Measurements from ENCODE around the gene LDOC1. TPM values are rescaled to one million over a fixed set of nuclear protein-coding genes. Genes with fewer than 3 reads are reported as not detected.

Gene LDOC1
- total and polyA plus RNA-seq, 2 of the 4 experiments (the other 2 are of a cell fraction): 5.4 to 52.1 TPM

- Histone ChIP-seq H3K9ac (ENCODE audit: low read depth, low read length) (no peak overlapping the region), H3K56ac (ENCODE audit: extremely low read depth, insufficient read depth, low read length) (no peak overlapping the region), H4K91ac (ENCODE audit: insufficient read depth, low read depth, low read length) (no peak overlapping the region), H2BK20ac (ENCODE audit: low read depth, low read length) (no peak overlapping the region), H2AFZ (replicated peaks; ENCODE audit: low read length, poor library complexity) (no peak overlapping the region), H3K4me1 (ENCODE audit: control insufficient read depth, insufficient read depth, low read length) (no peaks in the 10 kb centered on the region), H3K18ac (ENCODE audit: low read depth, low read length) (no peak overlapping the region), H3K27ac (ENCODE audit: insufficient read depth, low read length) (no peak overlapping the region), H4K8ac (ENCODE audit: low read depth in 2 of 2, low read length in 2 of 2) (no peak overlapping the region), H2BK5ac (ENCODE audit: low read depth, low read length, poor library complexity, severe bottlenecking) (no peak overlapping the region), H3K79me1 (ENCODE audit: low read depth in 1 of 2, low read length in 2 of 2) (no peaks in the 10 kb centered on the region), H3K9me3 (ENCODE audit: control insufficient read depth, insufficient read depth, low read length) (no peaks in the 10 kb centered on the region), H3K27me3 (ENCODE audit: control insufficient read depth, insufficient read depth, low read length) (no peaks in the 10 kb centered on the region), H3K14ac (replicated peaks; ENCODE audit: low read depth, low read length) (no peak overlapping the region), H2BK120ac (ENCODE audit: low read depth, low read length) (no peak overlapping the region), H3K23ac (ENCODE audit: low read depth, low read length) (no peak overlapping the region), H2AK5ac (ENCODE audit: low read depth, low read length) (no peak overlapping the region), H2AK9ac (replicated peaks; ENCODE audit: low read depth, low read length, poor library complexity) (no peak overlapping the region), H3K4ac (ENCODE audit: low read depth, low read length) (no peak overlapping the region), H3K9me1 (ENCODE audit: insufficient read depth, low read length) (no peaks in the 10 kb centered on the region), H2BK15ac (ENCODE audit: low read depth, low read length) (no peak overlapping the region), H4K20me1 (ENCODE audit: insufficient read depth, low read length) (no peaks in the 10 kb centered on the region), H3K4me2 (ENCODE audit: low read depth, low read length) (no peak overlapping the region), H3K36me3 (ENCODE audit: control insufficient read depth, insufficient read depth, low read length) (no peaks in the 10 kb centered on the region), H3K4me3 (ENCODE audit: insufficient read depth, low read depth, low read length) (no peak overlapping the region), H4K5ac (ENCODE audit: low read depth, low read length) (no peak overlapping the region)
- POLR2A ChIA-PET (ENCODE audit: unreplicated experiment): no interaction called here
- dilution Hi-C loops (cut with HindIII; ENCODE audit: low sequenced_read_pairs, unreplicated experiment) (no loop called here), intact Hi-C loops (cut with micrococcal nuclease) (no loop called here), in situ Hi-C loops (cut with MboI; ENCODE audit: low sequenced_read_pairs) (loop anchor here (25.0 kb wide), 1 partner anchor 171 kb away; no protein-coding TSS in a partner anchor)
- DNase-seq (no peak), ATAC-seq (ENCODE audit: low read depth) (no peak)
- TF ChIP-seq, protein P1, sequence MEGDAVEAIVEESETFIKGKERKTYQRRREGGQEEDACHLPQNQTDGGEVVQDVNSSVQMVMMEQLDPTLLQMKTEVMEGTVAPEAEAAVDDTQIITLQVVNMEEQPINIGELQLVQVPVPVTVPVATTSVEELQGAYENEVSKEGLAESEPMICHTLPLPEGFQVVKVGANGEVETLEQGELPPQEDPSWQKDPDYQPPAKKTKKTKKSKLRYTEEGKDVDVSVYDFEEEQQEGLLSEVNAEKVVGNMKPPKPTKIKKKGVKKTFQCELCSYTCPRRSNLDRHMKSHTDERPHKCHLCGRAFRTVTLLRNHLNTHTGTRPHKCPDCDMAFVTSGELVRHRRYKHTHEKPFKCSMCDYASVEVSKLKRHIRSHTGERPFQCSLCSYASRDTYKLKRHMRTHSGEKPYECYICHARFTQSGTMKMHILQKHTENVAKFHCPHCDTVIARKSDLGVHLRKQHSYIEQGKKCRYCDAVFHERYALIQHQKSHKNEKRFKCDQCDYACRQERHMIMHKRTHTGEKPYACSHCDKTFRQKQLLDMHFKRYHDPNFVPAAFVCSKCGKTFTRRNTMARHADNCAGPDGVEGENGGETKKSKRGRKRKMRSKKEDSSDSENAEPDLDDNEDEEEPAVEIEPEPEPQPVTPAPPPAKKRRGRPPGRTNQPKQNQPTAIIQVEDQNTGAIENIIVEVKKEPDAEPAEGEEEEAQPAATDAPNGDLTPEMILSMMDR (conservative IDR thresholded peaks at IDR 0.05; ENCODE audit: low read depth, low read length): no peak
- TF ChIP-seq FOS (IDR thresholded peaks at IDR 0.05; ENCODE audit: low read depth, low read length) (no peak), POLR2A (IDR thresholded peaks at IDR 0.05; ENCODE audit: low read depth, low read length) (no peak), MAFK (IDR thresholded peaks at IDR 0.05; ENCODE audit: low read depth, low read length) (no peak), ELK1 (IDR thresholded peaks at IDR 0.05; ENCODE audit: borderline replicate concordance, low read depth, low read length) (no peak)
- no TSS peak for BruUV-seq (replicated peaks)
- WGBS, 2 experiments (ENCODE audit: extremely low coverage in 2 of 2, insufficient read length in 1 of 2): no CpG with 5 or more reads among the region's 8 CpGs
- CTCF ChIA-PET: no interaction called here
These were observed 43.7 kb downstream of the LDOC1 start for GRCh38 chrX:141133272-141133671.

Measured in IMR-90 (cell line).